MM.1S (cell line): Measurements from ENCODE around the gene SLC6A9.

ENCODE experiments used
- EZH2 ChIP-seq: fragments of 300-600 bp; sonication (generic); optimal IDR thresholded peaks from 2 replicates; pipeline ENCODE3; 2017; ENCODE audit warnings: low read depth, mild to moderate bottlenecking, antibody characterized with exemption, low read length, mixed read lengths
- EZH2phosphoT487 ChIP-seq: fragments of 300-600 bp; sonication (generic); IDR thresholded peaks from 2 replicates; pipeline ENCODE4 v1.6.1; 2018; ENCODE audit warnings: antibody characterized with exemption, low read length
- TF ChIP-seq, protein P1 (sequence below): fragments of 300-600 bp; sonication (generic); IDR thresholded peaks from 2 replicates; pipeline ENCODE4 v1.5.1; 2016; ENCODE audit warnings: antibody characterized with exemption, low read length, mixed read lengths

DNA sequence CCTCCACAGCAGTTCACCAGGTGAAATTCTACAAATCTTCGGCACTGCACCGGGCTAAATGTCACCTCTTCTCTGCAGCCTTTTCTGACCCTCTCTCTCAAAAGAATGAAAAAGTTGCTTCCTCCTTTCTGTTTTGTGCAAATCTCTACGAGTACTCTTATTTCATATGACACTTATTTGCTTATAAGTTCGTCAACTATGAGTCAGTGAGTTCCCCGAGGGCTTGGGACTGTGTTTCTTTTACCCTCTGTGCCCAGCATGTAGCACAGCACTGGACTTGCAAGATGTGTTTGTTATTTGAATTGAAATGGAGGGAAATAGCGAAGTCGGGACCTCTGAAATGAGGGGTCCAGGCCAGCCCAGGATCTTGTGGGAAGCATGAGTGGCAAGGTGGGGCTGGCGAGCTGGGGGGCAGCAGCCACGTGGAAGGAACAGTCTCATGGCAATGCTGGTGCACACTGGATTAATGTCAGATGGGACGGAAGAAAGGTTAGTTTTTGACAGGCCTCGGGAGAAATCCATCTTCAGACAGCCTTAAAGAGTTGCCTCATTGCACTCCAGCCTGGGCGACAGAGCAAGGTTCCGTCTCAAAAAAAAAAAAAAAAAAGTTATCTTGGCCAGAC, 6.2 kb downstream of the SLC6A9 start:
- TF ChIP-seq, protein P1, sequence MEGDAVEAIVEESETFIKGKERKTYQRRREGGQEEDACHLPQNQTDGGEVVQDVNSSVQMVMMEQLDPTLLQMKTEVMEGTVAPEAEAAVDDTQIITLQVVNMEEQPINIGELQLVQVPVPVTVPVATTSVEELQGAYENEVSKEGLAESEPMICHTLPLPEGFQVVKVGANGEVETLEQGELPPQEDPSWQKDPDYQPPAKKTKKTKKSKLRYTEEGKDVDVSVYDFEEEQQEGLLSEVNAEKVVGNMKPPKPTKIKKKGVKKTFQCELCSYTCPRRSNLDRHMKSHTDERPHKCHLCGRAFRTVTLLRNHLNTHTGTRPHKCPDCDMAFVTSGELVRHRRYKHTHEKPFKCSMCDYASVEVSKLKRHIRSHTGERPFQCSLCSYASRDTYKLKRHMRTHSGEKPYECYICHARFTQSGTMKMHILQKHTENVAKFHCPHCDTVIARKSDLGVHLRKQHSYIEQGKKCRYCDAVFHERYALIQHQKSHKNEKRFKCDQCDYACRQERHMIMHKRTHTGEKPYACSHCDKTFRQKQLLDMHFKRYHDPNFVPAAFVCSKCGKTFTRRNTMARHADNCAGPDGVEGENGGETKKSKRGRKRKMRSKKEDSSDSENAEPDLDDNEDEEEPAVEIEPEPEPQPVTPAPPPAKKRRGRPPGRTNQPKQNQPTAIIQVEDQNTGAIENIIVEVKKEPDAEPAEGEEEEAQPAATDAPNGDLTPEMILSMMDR, result no peak
- TF ChIP-seq EZH2 (no peak), EZH2phosphoT487 (no peak)
